Osteoblast (primary cell): ENCODE results near the gene CHST12. TPM values are rescaled to one million over a fixed set of nuclear protein-coding genes. Genes with fewer than 3 reads are reported as not detected.
A peak's percentile ranks its signal among the peaks of the same experiment; 100 is the strongest.
"Not testable (repeated sequence)": the region's sequence is repeated elsewhere in the genome, so short reads cannot be mapped to it uniquely, and the experiment has no call there.

Experiments used
- DNase-seq: peaks from one replicate; pipeline ENCODE4 v3.0.0; 2011; ENCODE audit warnings: low spot score, mixed read lengths; ENCODE audit not compliant: insufficient read length; ENCODE audit errors: missing footprints
- H2AFZ ChIP-seq: 2 replicates; pipeline ENCODE4 v1.6.0; 2011; ENCODE audit warnings: mild to moderate bottlenecking, low read length
- H3K27ac ChIP-seq: 2 replicates; pipeline ENCODE4 v1.5.1; 2011; ENCODE audit warnings: mild to moderate bottlenecking, low read depth, low read length, moderate library complexity
- H3K27me3 ChIP-seq: 2 replicates; pipeline ENCODE4 v1.6.0; 2012; ENCODE audit warnings: mild to moderate bottlenecking, control low read depth, inconsistent platforms, low read length, moderate library complexity; ENCODE audit not compliant: insufficient read depth
- H3K36me3 ChIP-seq: 2 replicates; pipeline ENCODE4 v1.5.1; 2011; ENCODE audit warnings: mild to moderate bottlenecking, low read length, control low read depth, moderate library complexity; ENCODE audit not compliant: insufficient read depth
- H3K4me1 ChIP-seq: 2 replicates; pipeline ENCODE4 v1.5.1; 2011; ENCODE audit warnings: mild to moderate bottlenecking, low read length, control low read depth, moderate library complexity; ENCODE audit not compliant: insufficient read depth
- H3K4me2 ChIP-seq: 2 replicates; pipeline ENCODE4 v1.6.0; 2011; ENCODE audit warnings: mild to moderate bottlenecking, low read length; ENCODE audit not compliant: insufficient read depth
- H3K4me3 ChIP-seq: fragments of 200-600 bp; sonication (generic); 3 replicates; pipeline ENCODE4 v1.5.1; 2012; ENCODE audit warnings: mild to moderate bottlenecking, low read length, inconsistent platforms; ENCODE audit not compliant: insufficient read depth
- H3K79me2 ChIP-seq: 2 replicates; pipeline ENCODE4 v1.6.0; 2012; ENCODE audit warnings: mild to moderate bottlenecking, low read length, control low read depth, inconsistent platforms; ENCODE audit not compliant: insufficient read depth
- H3K9me3 ChIP-seq: 2 replicates; pipeline ENCODE4 v1.5.1; 2011; ENCODE audit warnings: low read depth, low read length, control low read depth
- H4K20me1 ChIP-seq: 2 replicates; pipeline ENCODE4 v1.6.0; 2012; ENCODE audit warnings: mild to moderate bottlenecking, low read length, control low read depth; ENCODE audit not compliant: insufficient read depth
- CTCF ChIP-seq: IDR thresholded peaks from 2 replicates; pipeline ENCODE4 v1.5.1; 2011; ENCODE audit warnings: mild to moderate bottlenecking, low read depth, low read length, moderate library complexity; ENCODE audit errors: extremely low read depth
- total RNA-seq: library from RNA; depleted of rRNA; stranded (reverse); fragments of >200 nt; gene quantifications from 2 replicates; pipeline ENCODE4 v1.2.3, GENCODE V29; 2012

Gene CHST12
- total RNA-seq, 1 donor: 4.0 TPM

DNA sequence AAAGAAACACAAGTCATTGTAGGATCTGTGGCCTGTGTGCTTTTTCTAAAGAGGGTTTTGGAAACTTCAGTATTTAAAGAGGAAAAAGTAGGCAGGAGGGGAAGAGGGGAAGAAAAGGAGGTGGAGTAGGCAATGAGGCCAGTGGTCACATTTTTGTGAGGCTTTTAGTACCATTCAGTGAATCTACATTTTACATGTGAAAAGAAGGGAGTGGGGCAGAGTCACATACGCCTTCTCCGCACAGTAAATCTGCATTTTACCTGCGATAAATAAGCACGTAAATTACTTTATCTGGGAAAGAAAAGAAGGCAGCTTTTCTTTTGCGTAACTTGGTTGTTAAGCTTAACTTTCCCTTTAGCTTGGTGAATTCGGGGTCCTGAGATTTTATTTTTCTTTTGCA, 13.2 kb downstream of the CHST12 start:
- H3K9me3 ChIP-seq: no peaks in the 10 kb centered on the region
- H4K20me1 ChIP-seq: peaks cover 2% of the 10 kb centered on the region
- no peaks in the 10 kb centered on the region for H3K36me3 ChIP-seq
- TF ChIP-seq CTCF: no peak
- no peak overlapping the region for H2AFZ ChIP-seq
- H3K27ac ChIP-seq: no peak overlapping the region
- no peaks in the 10 kb centered on the region for H3K27me3 ChIP-seq
- no peak overlapping the region for H3K4me3 ChIP-seq
- H3K79me2 ChIP-seq: peaks cover 22% of the 10 kb centered on the region
- DNase-seq: no peak
- H3K4me2 ChIP-seq: no peak overlapping the region
- peaks cover 31% of the 10 kb centered on the region for H3K4me1 ChIP-seq

DNA sequence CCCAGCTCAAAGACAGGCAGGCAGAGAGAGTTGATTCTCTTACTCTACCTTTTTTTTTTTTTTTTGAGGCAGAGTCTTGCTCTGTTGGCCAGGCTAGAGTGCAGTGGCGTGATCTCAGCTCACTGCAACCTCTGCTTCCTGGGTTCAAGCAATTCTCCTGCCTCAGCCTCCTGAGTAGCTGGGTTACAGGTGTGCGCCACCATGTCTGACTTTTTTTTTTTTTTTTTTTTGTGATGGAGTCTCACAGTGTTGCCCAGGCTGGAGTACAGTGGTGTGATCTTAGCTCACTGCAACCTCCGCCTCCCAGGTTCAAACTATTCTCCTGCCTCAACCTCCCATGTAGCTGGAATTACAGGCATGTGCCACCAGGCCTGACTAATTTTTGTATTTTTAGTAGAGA, 13.8 kb downstream of the CHST12 start:
- Histone ChIP-seq H3K27ac (peak overlapping the region; percentile 54), H3K79me2 (peaks cover 20% of the 10 kb centered on the region), H3K4me1 (peaks cover 25% of the 10 kb centered on the region)
- H2AFZ ChIP-seq, H3K9me3 ChIP-seq, H3K36me3 ChIP-seq, DNase-seq, H4K20me1 ChIP-seq, H3K4me2 ChIP-seq, H3K27me3 ChIP-seq, H3K4me3 ChIP-seq: not testable (repeated sequence)

GRCh38 chr7:2417981-2418481, 14.6 kb downstream of the CHST12 start:
- Histone ChIP-seq H3K79me2 (peaks cover 20% of the 10 kb centered on the region), H3K36me3 (no peaks in the 10 kb centered on the region), H3K27me3 (no peaks in the 10 kb centered on the region), H3K4me1 (peaks cover 17% of the 10 kb centered on the region), H3K9me3 (no peaks in the 10 kb centered on the region), H2AFZ (peak overlapping the region; percentile 60), H3K27ac (peak overlapping the region; percentile 54), H3K4me3 (peak overlapping the region; percentile 34), H4K20me1 (peaks cover under 1% of the 10 kb centered on the region), H3K4me2 (peak overlapping the region; percentile 75)
- peak; percentile 93 for DNase-seq
- no peak for TF ChIP-seq CTCF

GRCh38 chr7:2420216-2420933, 17.0 kb downstream of the CHST12 start:
- H4K20me1 ChIP-seq: peaks cover 9% of the 10 kb centered on the region
- H3K4me1 ChIP-seq: peaks cover 13% of the 10 kb centered on the region
- no peak overlapping the region for H3K4me2 ChIP-seq
- no peak for DNase-seq
- H3K9me3 ChIP-seq: no peaks in the 10 kb centered on the region
- no peaks in the 10 kb centered on the region for H3K27me3 ChIP-seq
- no peak overlapping the region for H3K27ac ChIP-seq
- H3K79me2 ChIP-seq: peaks cover 15% of the 10 kb centered on the region
- no peak for TF ChIP-seq CTCF
- no peak overlapping the region for H2AFZ ChIP-seq
- H3K36me3 ChIP-seq: no peaks in the 10 kb centered on the region
- no peak overlapping the region for H3K4me3 ChIP-seq
